Measurements from ENCODE around the gene CRYGA. TPM values are rescaled to one million over a fixed set of nuclear protein-coding genes. Genes with fewer than 3 reads are reported as not detected.

The CRYGA gene
- total and polyA plus RNA-seq, 2 donors (not counting 3 experiments of a cell fraction or from before 2014, with no cell fraction given): not detected

GRCh38 chr2:208183526-208183925 lies 20.1 kb upstream of the CRYGA start:
- H2AFZ ChIP-seq (ENCODE audit: low read depth, low read length): no peak overlapping the region
- no TSS peak for BruUV-seq (replicated peaks)
- H3K4me3 ChIP-seq (replicated peaks in 1 of 3; ENCODE audit: insufficient read depth in 1 of 3, low read depth in 1 of 3, low read length in 3 of 3): no peak overlapping the region
- dilution Hi-C loops (cut with MboI; ENCODE audit: extremely low pct_ligation_motif_present, low sequenced_read_pairs): no loop called here
- TF ChIP-seq EZH2 (IDR thresholded peaks at IDR 0.05; ENCODE audit: borderline replicate concordance, low read depth, low read length, severe bottlenecking): no peak
- no peak for TF ChIP-seq CTCF (IDR thresholded peaks at IDR 0.05; ENCODE audit: extremely low read depth in 1 of 2, insufficient read depth in 1 of 2, low read depth in 1 of 2, low read length in 2 of 2)
- no peak for TF ChIP-seq JUN (IDR thresholded peaks at IDR 0.05; ENCODE audit: borderline replicate concordance, insufficient read depth, insufficient read length, low read depth)
- TF ChIP-seq GATA2 (IDR thresholded peaks at IDR 0.05; ENCODE audit: insufficient read depth, insufficient read length, low read depth, low read length): no peak
- CTCF ChIA-PET: interaction anchor here (3.7 kb wide), 1 partner anchor 8 kb away, joined by 22 read pairs; no protein-coding TSS in a partner anchor
- DNase-seq (ENCODE audit: low read depth, low spot score) (no peak), FAIRE-seq (no peak)
- no peaks in the 10 kb centered on the region for H4K20me1 ChIP-seq (replicated peaks; ENCODE audit: control insufficient read depth, extremely low read depth, insufficient read depth, low read length)
- intact Hi-C loops (cut with micrococcal nuclease): no loop called here
- H3K4me1 ChIP-seq (ENCODE audit: control insufficient read depth, extremely low read depth, insufficient read depth, low read length): no peaks in the 10 kb centered on the region
- no peak overlapping the region for H3K27ac ChIP-seq (ENCODE audit: insufficient read depth, low read depth, low read length)
- POLR2A ChIA-PET: no interaction called here
- H3K27me3 ChIP-seq (ENCODE audit: control insufficient read depth in 2 of 2, insufficient read depth in 2 of 2, low read length in 2 of 2): peaks cover 18 to 22% of the 10 kb centered on the region in 2 experiments
- H3K9me1 ChIP-seq (replicated peaks; ENCODE audit: control insufficient read depth, extremely low read depth, insufficient read depth, low read length): no peaks in the 10 kb centered on the region
- H3K36me3 ChIP-seq (ENCODE audit: control insufficient read depth in 2 of 2, extremely low read depth in 1 of 2, insufficient read depth in 2 of 2, low read length in 2 of 2): no peaks in the 10 kb centered on the region
- H3K9me3 ChIP-seq (replicated peaks; ENCODE audit: control insufficient read depth, insufficient read depth, low read length): no peaks in the 10 kb centered on the region
- H3K79me2 ChIP-seq (ENCODE audit: control insufficient read depth, insufficient read depth, low read length): no peaks in the 10 kb centered on the region
- no peak overlapping the region for H3K4me2 ChIP-seq (ENCODE audit: insufficient read depth, low read length)
- no peak overlapping the region for H3K9ac ChIP-seq (replicated peaks; ENCODE audit: extremely low read depth, insufficient read depth, low read length)

DNA sequence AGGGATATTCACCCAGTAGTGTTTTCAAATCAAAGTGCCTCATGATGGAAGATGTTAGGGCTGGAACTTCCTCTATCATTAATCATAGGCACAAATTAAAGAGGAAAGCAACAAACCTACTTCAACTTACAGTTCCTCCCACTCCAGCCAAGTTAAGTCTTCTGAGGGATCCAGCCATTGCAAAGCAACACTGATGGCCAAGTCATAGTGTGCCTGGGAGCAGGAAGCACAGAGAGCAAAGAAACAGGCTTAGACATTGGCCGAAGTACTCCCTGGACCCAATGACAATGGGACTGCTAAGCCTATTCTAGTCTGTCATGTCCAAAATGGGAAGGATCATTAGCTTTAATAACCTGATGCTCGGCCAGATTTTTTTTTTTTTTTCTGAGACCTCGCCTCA lies 19.4 kb upstream of the CRYGA start:
- DNase-seq (ENCODE audit: low read depth, low spot score) (no peak), FAIRE-seq (no peak)
- no peaks in the 10 kb centered on the region for H3K36me3 ChIP-seq (ENCODE audit: control insufficient read depth in 2 of 2, extremely low read depth in 1 of 2, insufficient read depth in 2 of 2, low read length in 2 of 2)
- no peaks in the 10 kb centered on the region for H4K20me1 ChIP-seq (replicated peaks; ENCODE audit: control insufficient read depth, extremely low read depth, insufficient read depth, low read length)
- ChIA-PET POLR2A (no interaction called here), CTCF (interaction anchor here (3.7 kb wide), 1 partner anchor 8 kb away, joined by 22 read pairs; no protein-coding TSS in a partner anchor)
- H3K9ac ChIP-seq (replicated peaks; ENCODE audit: extremely low read depth, insufficient read depth, low read length): no peak overlapping the region
- H3K79me2 ChIP-seq (ENCODE audit: control insufficient read depth, insufficient read depth, low read length): no peaks in the 10 kb centered on the region
- H2AFZ ChIP-seq (ENCODE audit: low read depth, low read length): no peak overlapping the region
- H3K4me3 ChIP-seq (replicated peaks in 1 of 3; ENCODE audit: insufficient read depth in 1 of 3, low read depth in 1 of 3, low read length in 3 of 3): no peak overlapping the region
- no peaks in the 10 kb centered on the region for H3K9me3 ChIP-seq (replicated peaks; ENCODE audit: control insufficient read depth, insufficient read depth, low read length)
- TF ChIP-seq POLR2A (IDR thresholded peaks at IDR 0.05; ENCODE audit: low read depth, low read length): no peak
- no peak for TF ChIP-seq FOS (IDR thresholded peaks at IDR 0.05; ENCODE audit: borderline replicate concordance, insufficient read depth, low read length)
- TF ChIP-seq POLR2AphosphoS5 (IDR thresholded peaks at IDR 0.05; ENCODE audit: insufficient read depth, low read depth, low read length): no peak
- TF ChIP-seq, protein P1, sequence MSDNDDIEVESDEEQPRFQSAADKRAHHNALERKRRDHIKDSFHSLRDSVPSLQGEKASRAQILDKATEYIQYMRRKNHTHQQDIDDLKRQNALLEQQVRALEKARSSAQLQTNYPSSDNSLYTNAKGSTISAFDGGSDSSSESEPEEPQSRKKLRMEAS (IDR thresholded peaks at IDR 0.05; ENCODE audit: insufficient read depth, insufficient read length): no peak
- no peak for TF ChIP-seq CTCF (IDR thresholded peaks at IDR 0.05; ENCODE audit: extremely low read depth in 1 of 2, insufficient read depth in 1 of 2, low read depth in 1 of 2, low read length in 2 of 2)
- TF ChIP-seq EZH2 (IDR thresholded peaks at IDR 0.05; ENCODE audit: borderline replicate concordance, low read depth, low read length, severe bottlenecking): no peak
- no peaks in the 10 kb centered on the region for H3K4me1 ChIP-seq (ENCODE audit: control insufficient read depth, extremely low read depth, insufficient read depth, low read length)
- peaks cover 18 to 22% of the 10 kb centered on the region in 2 experiments for H3K27me3 ChIP-seq (ENCODE audit: control insufficient read depth in 2 of 2, insufficient read depth in 2 of 2, low read length in 2 of 2)
- H3K4me2 ChIP-seq (ENCODE audit: insufficient read depth, low read length): no peak overlapping the region
- no peak overlapping the region for H3K27ac ChIP-seq (ENCODE audit: insufficient read depth, low read depth, low read length)
- no TSS peak for BruUV-seq (replicated peaks)
- no peaks in the 10 kb centered on the region for H3K9me1 ChIP-seq (replicated peaks; ENCODE audit: control insufficient read depth, extremely low read depth, insufficient read depth, low read length)
- intact Hi-C loops (cut with micrococcal nuclease) (no loop called here), dilution Hi-C loops (cut with MboI; ENCODE audit: extremely low pct_ligation_motif_present, low sequenced_read_pairs) (no loop called here)

Data from endothelial cell of umbilical vein (primary cell).